Measurements from ENCODE around the gene BLM. TPM values are rescaled to one million over a fixed set of nuclear protein-coding genes. Genes with fewer than 3 reads are reported as not detected.

BLM gene
- total RNA-seq, 6 experiments from 2014 or later: 2.8 to 7.7 (median 6.1) TPM

- Mint-ChIP-seq H3K4me3 (no peak overlapping the region), H3K36me3 (ENCODE audit: low read depth) (no peaks in the 10 kb centered on the region), H3K4me1 (ENCODE audit: low read depth) (peaks cover 13% of the 10 kb centered on the region), H3K9me3 (no peaks in the 10 kb centered on the region), H3K27ac (no peak overlapping the region), H3K27me3 (ENCODE audit: insufficient read depth) (peaks cover 3% of the 10 kb centered on the region; the same call in 1 of the 2 replicates)
- no peak for DNase-seq
- TF ChIP-seq CTCF (IDR thresholded peaks at IDR 0.05): no peak
Observed at GRCh38 chr15:90690585-90690984, 26.6 kb upstream of the BLM start.

DNA sequence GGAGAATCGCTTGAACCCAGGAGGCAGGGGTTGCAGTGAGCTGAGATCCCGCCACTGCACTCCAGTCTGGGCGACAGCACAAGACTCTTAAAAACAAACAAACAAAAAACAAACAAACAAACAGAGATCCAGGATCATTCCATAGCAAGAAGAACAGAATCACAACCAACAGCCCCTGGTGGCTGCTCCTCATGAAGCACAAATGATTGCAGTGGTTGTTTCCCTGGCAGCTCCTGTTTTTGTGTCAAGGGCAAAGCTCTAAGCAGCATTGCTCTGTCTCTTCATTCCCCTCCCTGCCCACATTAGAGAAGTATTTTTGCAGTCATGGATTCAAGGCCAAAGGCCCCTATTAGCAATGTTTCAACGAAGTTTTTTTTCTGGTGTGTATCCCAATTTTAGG is 25.8 kb upstream of the BLM start:
- H3K27ac Mint-ChIP-seq: no peak overlapping the region
- no peaks in the 10 kb centered on the region for H3K9me3 Mint-ChIP-seq
- peaks cover 3% of the 10 kb centered on the region; the same call in 1 of the 2 replicates for H3K27me3 Mint-ChIP-seq (ENCODE audit: insufficient read depth)
- H3K36me3 Mint-ChIP-seq (ENCODE audit: low read depth): no peaks in the 10 kb centered on the region
- H3K4me1 Mint-ChIP-seq (ENCODE audit: low read depth): peaks cover 11% of the 10 kb centered on the region
- no peak overlapping the region for H3K4me3 Mint-ChIP-seq
- DNase-seq: no peak
- TF ChIP-seq CTCF (IDR thresholded peaks at IDR 0.05): peak; percentile 42

- Mint-ChIP-seq H3K36me3 (ENCODE audit: low read depth) (no peaks in the 10 kb centered on the region), H3K27me3 (ENCODE audit: insufficient read depth) (peaks cover 3% of the 10 kb centered on the region; the same call in 1 of the 2 replicates), H3K4me1 (ENCODE audit: low read depth) (peaks cover 5% of the 10 kb centered on the region; the same call in 1 of the 2 replicates), H3K27ac (no peak overlapping the region), H3K9me3 (no peaks in the 10 kb centered on the region), H3K4me3 (no peak overlapping the region)
- TF ChIP-seq CTCF (IDR thresholded peaks at IDR 0.05): no peak
- no peak for DNase-seq
Observed at GRCh38 chr15:90691982-90692773, 25.0 kb upstream of the BLM start.

DNA sequence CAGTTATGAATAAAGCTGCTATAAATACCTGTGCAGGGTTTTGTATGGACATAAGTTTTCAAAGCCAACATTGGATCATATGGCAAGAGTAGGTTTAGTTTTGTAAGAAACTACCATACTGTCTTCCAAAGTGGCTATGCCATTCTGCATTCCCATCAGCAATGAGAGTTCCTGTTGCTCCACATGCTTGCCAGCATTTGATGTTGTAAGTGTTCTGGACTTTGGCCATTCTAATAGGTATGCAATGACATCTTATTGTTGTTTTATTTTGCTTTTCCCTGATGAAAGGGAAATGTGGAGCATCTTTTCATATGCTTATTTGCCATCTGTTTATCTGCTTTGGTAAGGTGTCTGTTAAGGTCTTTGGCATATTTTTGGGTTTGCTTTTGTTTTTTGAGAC is 22.2 kb upstream of the BLM start:
- DNase-seq: no peak
- Mint-ChIP-seq H3K4me1 (ENCODE audit: low read depth) (peaks cover 5% of the 10 kb centered on the region; the same call in 1 of the 2 replicates), H3K36me3 (ENCODE audit: low read depth) (no peaks in the 10 kb centered on the region), H3K4me3 (no peak overlapping the region), H3K27ac (no peak overlapping the region), H3K9me3 (no peaks in the 10 kb centered on the region), H3K27me3 (ENCODE audit: insufficient read depth) (peaks cover 4% of the 10 kb centered on the region)
- TF ChIP-seq CTCF (IDR thresholded peaks at IDR 0.05): no peak

GRCh38 chr15:90697175-90697574 is 20.0 kb upstream of the BLM start:
- no peaks in the 10 kb centered on the region for H3K36me3 Mint-ChIP-seq (ENCODE audit: low read depth)
- H3K4me3 Mint-ChIP-seq: no peak overlapping the region
- H3K4me1 Mint-ChIP-seq (ENCODE audit: low read depth): no peaks in the 10 kb centered on the region
- H3K27ac Mint-ChIP-seq: no peak overlapping the region
- H3K9me3 Mint-ChIP-seq: no peaks in the 10 kb centered on the region
- peaks cover 3% of the 10 kb centered on the region for H3K27me3 Mint-ChIP-seq (ENCODE audit: insufficient read depth)
- no peak for TF ChIP-seq CTCF (IDR thresholded peaks at IDR 0.05)
- no peak for DNase-seq
